Lung microvascular endothelial cell (primary cell): ENCODE measurements around the gene FUT8. TPM values are rescaled to one million over a fixed set of nuclear protein-coding genes. Genes with fewer than 3 reads are reported as not detected.

Experiments used
- DNase-seq, 2 donors: peaks; one replicate each; pipeline versions ENCODE4 v3.0.0 to v3.0.0-alpha.2; 2010; ENCODE audit warnings: low read depth in 2 of 2
- total RNA-seq: library from RNA; depleted of rRNA; stranded (reverse); fragments of >200 nt; gene quantifications from 2 replicates; pipeline ENCODE4 v1.2.1, GENCODE V29; 2014

The FUT8 gene
- total RNA-seq, 1 donor from 2014 or later, result 8.3 TPM

DNA sequence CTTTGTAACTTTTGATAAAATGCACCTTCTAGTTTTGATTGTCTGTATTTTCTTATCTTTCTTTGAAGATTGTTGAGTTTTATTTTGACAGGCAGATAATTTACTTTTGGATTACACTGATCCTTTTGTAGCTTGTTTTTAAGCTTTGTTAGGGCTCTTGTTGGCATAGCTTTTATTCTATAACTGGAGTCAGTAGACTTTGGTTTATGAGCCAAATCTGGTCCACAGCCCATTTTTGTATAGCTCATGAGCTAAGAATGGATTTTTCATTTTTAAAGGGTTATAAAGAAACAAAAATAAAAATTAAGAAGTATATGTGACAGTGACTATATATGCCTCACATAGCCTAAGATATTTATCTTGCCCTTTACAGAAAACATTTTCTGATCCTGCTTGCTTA, 142.3 kb downstream of the FUT8 start:
- DNase-seq, result no peak

DNA sequence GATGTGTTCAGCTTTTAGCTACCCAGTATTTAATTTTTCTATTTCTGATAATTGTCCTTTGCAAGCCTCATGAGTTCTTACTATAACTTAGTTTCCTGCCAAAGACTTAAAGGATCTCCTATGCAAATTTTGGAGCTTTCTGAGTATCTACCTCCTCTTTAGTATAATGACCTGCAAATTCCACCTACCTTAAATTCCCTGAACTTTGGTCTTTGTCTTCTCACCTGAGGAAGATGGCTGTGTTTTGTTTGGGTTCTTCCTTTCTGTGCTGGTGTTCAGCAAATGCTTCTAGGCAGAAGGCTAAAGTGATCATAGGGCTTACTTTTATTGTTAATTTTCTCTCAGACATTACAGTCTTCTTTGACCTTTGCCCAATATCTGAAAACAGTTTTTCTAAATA, 142.8 kb downstream of the FUT8 start:
- DNase-seq, result no peak

DNA sequence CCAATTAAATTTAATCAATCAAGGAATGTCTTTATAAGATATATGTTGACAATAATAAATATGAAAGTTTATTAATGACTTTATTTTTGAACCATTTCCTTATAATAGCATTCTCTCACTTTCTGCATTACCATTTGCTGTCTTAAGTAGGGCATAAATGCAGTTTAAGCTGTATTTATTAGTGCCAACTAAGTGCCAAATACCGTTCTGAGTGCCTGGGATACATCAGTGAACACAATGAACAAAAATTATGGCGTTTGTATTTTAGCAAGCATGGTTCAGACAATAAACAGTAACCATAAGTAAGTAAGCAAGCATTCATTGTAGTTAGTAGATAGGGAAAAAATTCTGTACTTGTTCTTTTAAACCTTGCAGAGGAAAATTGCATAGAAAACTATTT, 145.8 kb downstream of the FUT8 start:
- DNase-seq, result no peak

DNA sequence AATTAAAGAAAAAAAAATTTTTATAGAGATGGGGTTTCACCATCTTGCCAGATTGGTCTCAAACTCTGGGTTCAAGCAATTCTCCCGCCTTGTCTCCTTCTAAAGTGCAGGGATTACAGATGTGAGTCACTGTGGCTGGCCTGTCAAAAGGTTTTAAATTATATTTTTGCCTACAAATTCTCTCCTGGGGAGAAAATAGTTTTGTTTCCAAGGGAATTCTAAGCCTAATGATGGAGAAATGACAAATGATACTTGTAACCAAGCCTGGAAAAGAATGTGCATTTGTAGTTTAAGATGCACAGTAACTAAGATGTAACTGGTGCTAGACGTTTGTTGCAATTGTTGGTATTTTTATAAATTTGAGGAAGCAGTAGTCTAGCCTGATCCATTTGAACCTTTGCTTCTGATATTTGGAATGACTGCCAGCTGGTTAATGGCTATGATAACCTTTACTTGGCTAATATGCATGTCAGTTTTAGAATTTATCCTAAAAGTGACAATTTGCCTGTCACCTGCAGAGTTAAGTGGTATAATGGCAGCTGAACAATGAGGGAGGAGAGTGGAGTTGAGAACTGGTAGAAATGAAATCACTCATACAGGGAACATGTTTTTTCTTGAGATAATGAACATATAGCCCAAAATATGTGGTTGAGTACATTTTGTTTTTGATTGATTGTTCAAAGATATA, 148.0 kb downstream of the FUT8 start:
- DNase-seq, result no peak

DNA sequence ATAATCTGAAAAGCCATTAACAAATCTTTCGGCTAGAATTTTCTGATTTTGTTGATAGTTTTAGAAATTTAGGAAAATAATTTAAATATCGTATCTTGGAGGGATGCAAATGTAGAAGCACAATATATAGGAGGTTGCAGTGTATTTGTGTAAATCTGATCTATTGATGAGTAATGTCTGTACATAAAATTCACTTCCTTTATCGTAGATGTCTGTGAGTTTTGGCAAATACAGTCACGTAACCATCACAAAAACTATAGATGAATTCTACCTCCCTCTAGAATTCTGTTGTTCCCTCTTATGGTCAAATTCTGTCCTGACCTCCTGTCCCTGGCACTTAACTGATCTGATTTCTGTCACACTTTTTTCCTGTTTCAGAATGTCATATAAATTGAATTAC, 151.8 kb downstream of the FUT8 start:
- no peak for DNase-seq

DNA sequence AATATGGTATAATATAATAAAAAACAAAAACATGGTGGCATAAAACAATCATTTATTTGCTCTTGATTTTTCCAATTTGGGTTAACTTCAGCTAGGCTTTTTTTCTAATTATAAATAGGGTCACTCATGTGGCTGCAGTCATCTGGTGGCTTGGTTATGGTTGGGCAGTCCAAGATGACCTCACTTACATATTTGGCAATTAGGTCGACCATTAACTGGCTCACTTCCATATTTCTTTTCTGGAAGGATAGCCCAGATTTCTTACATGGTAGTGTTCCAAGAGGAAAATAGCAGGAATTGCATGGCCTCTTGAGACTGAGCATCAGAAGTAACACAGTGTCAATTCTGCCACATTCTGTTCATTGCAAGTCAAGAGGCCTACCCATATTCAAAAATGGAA, 153.4 kb downstream of the FUT8 start:
- DNase-seq, result peak in 1 of 2 donors; percentile 1

DNA sequence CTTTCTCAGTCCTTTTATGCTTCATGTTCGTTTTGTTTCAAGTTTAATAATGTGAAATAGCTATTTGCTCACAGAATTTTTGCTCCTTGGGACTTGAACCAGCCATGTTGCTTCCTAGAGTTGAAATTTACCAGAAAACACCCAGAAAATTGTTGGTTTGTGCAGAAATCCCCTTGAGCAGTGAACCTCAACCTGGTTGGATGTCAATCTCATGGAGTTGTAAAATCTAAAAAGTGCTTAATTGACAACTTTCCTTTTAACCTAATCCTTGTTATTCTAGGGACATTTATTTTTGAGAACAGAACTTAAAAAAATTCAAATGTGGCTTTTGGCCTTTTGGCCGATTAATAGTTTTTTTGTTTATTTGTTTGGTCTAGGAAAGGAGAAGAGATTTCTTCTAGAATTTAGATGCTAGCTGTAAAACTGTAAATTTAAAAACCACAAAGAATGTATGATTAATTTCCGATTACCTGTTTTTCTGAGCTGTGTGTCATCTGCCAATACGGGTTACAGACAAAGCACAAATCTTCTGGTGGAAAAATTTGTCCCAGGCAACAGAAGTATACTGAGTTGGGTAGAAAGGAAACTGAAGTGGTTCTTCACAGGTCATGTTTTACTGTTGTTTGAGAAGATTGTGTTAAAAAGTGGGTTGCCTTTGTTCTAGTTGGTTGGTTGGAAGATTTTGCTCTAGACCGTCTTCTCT, 154.4 kb downstream of the FUT8 start:
- DNase-seq, result peak; percentile 1 to 62

DNA sequence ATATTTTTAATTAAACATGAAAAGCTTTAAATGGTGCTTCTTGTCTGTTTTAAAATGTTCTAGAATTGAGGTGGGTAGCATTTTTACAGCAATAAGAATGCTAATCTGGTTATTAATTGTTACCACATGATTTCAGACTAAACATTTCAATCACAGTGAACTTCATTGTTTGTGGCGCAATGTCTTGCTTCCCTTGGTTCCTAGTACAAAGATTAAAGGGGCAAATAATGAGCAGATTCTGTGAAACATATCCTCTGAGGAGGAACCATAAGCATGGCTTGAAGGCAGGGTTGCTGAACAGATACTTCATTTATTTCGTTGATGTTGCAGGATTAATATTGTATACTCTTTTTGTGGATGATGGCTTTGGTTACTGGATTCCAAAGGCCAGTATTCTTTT, 162.1 kb downstream of the FUT8 start:
- DNase-seq, result no peak

DNA sequence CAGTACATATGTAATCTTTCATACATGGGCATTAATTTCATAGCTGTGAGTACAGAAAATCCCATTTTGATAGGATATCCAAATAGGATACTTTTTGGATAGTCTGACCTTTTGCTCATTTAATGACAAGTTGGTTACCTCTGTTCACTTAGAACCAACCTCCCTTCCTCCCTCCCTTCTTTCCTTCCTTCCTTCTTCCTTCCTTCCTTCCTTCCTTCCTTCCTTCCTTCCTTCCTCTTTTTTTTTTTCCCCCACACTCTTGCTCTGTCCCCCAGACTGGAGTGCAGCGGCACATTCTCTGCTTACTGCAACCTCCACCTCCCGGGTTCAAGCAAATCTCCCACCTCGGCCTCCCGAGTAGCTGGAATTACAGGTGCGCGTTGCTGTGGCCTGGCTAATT, 162.9 kb downstream of the FUT8 start:
- no peak for DNase-seq

DNA sequence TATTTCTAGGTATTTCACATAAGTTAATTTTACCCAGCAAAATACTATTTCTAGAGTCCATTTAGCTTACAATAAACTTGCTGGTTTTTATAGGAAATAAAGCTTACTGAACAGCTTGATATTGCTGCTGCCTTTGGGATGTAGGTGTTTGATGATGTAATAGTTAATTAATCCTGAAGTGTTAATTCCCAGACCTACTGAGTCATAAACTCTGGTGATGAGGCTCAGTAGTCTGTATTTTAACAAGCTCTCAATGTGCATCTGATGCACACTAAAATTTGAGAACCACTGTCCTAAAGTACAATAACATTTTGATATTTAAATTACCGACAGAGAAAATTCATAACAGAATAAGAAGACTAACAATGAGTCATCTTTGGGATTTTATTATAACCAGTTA, 168.4 kb downstream of the FUT8 start:
- no peak for DNase-seq

DNA sequence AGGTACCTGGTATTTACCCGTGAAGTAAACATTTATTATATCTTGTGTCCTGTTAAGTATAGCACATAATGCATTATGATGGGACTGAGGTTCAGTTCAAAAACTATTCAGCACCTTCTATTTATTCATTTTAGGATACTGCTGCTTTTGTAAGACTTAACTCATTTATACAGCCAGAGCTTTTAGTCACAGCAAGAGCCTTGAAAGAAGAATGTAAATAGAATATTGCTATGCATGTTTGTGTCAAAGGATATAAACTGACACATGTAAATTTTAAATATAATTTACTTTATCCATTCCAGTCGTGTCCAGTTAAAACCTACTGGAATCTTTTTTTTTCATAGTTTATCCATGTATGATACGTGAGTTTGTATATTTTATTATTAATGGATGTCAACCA, 168.8 kb downstream of the FUT8 start:
- DNase-seq, result no peak

DNA sequence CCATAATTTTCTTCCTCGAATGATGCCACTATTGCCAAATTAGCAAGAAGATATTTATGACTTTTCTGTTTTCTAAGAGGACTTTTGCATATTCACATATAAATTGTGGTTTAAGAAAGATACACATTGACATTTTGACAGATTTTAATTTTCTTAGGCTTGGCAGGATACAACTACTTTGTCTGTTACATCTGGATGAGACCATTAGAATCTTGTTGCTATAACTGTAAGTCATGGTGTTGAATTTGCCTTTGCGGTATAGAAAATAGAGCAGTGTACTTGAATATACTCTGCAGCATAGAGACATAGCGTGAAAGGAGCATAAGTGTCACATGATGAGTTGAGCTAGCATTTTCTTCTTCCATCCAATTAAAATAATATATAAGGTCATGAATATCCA, 169.3 kb downstream of the FUT8 start:
- no peak for DNase-seq

DNA sequence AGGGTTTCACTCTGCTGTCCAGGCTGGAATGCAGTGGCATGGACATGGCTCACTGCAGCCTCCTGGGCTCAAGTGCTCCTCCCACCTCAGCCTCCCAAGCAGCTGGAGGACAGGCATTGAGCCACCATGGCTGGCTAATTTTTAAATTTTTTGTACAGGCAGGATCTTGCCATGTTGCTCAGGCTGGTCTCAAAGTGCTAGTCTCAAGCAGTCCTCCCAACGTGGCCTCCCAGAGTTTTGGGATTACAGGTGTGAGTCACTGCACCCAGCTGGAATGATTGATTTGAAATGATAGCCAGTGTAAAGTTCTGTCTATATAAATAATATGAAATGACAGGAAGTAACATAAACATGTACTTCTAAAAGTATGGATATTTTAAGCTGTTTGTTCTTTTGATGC, 172.7 kb downstream of the FUT8 start:
- DNase-seq, result no peak

DNA sequence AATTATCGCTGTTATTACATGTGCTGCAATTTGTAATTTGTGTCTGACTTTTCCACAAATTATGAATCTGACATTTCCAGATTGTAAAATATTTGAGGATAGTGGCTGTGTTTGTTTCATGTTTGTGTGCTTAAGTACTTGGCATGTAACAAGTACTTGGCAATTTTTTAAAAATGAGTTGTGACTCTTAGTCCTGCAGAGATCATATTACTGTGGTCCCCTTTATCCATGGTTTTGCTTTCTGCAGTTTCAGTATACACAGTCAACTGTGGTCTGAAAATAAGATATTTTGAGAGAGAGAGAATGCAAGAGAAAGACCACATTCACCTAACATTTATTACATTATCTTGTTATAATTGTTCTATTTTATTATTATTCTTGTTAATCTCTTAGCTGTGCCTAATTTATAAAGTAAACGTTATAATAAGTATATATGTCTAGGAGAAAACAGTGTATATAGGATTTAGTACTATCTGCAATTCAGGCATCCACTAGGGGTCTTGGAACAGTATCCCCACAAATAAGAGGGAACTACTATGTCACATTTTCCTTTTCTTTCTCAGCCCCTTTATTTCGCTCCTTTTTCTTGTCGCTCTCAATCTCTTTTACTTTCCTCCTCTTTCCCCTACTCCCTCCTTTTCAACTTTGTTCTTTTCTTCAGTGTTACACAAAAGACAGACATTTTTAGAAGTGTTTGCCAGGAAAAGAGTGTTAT, 176.1 kb downstream of the FUT8 start:
- DNase-seq, result no peak

DNA sequence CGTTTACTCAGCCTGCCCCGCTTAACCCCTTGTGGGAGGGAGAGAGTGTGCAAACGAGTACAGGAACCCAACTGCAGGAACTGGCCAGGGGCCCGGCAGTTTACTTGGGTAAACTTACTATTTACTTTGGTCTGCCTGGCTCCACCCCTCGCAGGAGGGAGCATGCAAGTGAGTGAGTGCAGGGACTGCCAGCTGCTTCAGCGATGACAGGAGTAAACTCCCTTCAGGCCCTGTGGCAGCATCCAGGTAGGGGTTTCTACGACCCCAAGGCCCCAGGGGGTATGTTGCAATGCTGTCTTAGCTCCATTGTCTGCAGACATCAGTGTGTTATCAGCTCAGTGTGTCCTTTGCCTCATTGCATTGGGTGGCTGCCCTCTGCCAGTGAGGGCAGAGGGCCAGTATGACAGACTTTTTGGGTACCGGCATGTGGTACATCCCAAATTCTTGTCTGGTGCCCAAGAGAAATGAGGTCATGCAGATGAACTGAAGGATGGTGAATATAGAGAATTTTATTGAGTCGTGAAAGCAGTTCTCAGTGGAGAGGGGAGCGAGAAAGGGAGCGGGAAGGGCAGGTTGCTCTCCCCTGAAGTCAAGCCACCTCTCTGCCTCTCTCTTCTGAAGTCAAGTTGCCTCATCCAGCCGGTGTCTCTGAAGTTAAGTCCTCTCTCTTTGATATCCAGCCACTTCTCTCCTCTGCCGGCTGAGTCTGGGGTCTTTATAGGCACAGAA, 181.8 kb downstream of the FUT8 start:
- DNase-seq, result no peak

DNA sequence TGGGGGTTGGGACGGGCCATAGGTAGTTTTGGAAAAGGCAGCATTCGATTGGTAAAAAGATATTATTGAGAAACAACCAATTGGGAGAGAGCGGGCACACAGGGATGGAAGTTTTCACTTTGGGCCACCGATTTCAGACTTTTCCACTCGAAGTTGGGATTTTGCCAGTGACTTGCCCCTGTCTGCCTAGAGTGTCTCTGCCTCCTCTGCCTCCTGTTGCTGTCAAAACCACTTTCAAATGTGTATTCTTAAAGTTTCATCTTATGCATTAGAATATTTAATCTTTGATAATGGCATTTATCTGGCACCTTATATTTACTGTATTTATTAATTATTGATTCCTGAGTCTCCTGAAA, 182.3 kb downstream of the FUT8 start:
- DNase-seq, result no peak

DNA sequence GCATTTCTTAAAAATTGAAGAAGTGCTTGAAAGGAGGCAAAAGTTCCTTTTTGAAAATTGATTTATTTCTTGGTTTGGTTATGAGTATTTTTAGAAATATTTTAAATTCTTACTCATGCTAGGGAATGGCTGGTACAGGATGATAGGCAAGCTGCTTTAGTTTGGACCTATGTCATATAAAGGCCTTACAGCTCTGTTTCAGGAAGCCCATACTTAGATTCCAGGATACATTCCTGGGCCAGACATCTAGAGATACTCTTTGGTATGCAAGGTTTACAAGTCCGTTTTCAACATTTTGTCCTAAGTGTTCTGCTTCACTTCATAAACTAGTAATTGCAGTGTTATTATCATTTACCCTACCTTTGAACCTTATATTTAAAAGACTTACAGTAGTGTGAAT, 186.8 kb downstream of the FUT8 start:
- peak in 1 of 2 donors; percentile 18 for DNase-seq

DNA sequence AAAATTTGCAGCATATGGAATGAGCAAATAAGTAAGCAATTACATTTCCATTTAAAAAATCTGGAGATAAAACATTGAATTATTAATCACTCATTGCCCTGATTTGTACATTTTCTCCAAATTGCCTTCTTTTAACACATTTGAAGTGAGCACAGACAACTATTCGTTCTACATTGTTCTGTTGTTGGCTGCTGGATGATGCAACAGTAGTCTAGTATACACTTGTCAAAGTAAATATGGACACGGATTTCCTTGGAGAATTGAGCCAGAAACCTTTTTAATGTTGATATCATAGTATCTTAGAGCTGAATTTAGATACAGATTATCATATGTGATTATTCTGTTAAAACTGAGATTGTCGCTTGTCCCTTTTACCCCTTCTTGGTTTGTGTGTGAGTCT, 188.2 kb downstream of the FUT8 start:
- DNase-seq, result no peak

DNA sequence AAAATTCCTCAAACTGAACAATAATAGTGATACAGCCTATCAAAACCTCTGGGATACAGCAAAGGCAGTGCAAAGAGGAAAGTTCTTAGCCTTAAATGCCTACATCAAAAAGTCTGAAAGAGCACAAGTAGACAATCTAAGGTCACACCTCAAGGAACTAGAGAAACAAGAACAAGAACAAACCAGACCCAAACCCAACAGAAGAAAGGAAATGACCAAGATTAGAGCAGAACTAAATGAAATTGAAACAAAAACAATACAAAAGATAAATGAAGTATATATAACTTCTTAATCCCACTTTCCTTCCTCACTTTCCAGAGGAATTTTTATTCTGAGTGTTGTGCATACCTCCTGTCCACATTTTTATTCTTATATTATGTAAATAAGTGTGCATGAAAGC, 192.0 kb downstream of the FUT8 start:
- DNase-seq, result no peak

DNA sequence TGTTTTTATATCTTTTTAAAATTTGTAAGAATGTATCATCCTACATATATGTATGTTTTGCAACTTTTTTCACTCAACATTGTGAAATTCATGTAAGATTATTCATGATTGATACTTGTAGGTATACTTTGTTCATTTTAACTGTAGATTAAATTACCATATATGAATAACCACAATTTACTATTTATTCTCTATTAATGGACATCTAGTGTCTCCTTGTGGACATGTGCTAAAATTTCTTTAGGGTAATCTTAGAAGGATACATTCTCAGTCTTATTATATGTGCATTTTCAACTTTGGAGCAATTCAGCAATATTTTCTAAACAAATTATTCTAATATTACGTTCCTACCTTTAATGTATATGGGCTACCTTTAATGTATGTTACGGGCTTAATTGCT, 192.4 kb downstream of the FUT8 start:
- DNase-seq, result no peak

DNA sequence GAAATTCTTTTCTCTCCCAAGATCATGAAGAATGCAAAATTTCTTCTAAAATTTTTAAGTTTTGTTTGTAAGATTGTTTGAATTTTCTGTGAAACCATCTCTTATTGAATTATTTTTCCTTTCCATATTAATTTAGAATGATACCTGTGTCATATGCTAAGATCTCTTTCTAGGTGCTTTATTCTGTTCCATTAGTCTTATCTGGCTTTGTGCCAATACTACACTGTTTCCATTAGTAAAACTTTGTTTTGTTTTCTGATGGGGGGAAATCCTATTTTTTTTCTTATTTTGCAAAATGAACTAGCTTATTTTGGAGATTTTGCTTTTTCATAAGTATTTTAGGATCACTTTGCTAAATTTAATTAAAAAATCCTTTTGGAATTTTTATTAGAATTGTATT, 193.9 kb downstream of the FUT8 start:
- DNase-seq, result peak in 1 of 2 donors; percentile 41

DNA sequence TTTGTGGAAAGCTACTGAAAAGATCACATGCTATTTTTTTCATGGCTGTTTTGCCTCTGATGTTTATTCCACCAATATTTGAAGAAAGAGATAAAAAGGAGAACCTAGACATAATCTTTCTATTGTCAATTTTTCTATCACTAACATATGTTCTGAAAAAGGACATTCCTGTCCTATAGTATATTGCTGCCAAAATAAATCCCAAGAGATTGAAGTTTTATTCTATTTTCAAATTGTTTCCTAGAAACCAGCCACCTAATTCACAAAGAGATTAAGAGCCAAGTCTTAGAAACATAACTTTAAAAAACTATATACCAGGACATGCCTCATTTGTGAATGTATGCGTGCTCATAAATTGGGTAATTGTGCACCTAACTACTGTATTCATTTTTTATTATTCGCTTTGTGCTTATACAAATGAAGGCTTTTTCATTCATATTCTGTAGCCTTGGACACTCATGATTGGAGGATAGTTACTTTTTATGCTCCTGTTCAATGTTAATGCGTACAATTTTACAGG, 200.7 kb downstream of the FUT8 start:
- no peak for DNase-seq
